GM12891 (cell line): ENCODE measurements around the gene PPP4C.

Experiments used
- PAX5 ChIP-seq: IDR thresholded peaks from 2 replicates; pipeline ENCODE4 v1.6.1; 2011; ENCODE audit warnings: low read length, moderate library complexity, mild to moderate bottlenecking; ENCODE audit not compliant: insufficient read depth, severe bottlenecking
- POLR2A ChIP-seq: IDR thresholded peaks from 2 replicates; pipeline ENCODE4 v1.6.1; 2011; ENCODE audit warnings: low read depth, low read length, control low read depth
- POLR2AphosphoS5 ChIP-seq: IDR thresholded peaks from 2 replicates; pipeline ENCODE4 v1.6.1; 2011; ENCODE audit warnings: low read depth, low read length, control low read depth
- POU2F2 ChIP-seq: IDR thresholded peaks from 2 replicates; pipeline ENCODE4 v1.6.1; 2011; ENCODE audit warnings: low read depth, mild to moderate bottlenecking, control low read depth, low read length, moderate library complexity
- SPI1 ChIP-seq: IDR thresholded peaks from 2 replicates; pipeline ENCODE4 v1.6.1; 2011; ENCODE audit warnings: low read depth, low read length, control low read depth
- TAF1 ChIP-seq: IDR thresholded peaks from 2 replicates; pipeline ENCODE4 v1.6.1; 2011; ENCODE audit warnings: low read depth, low read length, control low read depth

GRCh38 chr16:30041841-30042240 is 34.0 kb upstream of the PPP4C start:
- TF ChIP-seq POLR2A, result no peak
- no peak for TF ChIP-seq POLR2AphosphoS5
- TF ChIP-seq POU2F2, result no peak
- TF ChIP-seq PAX5, result no peak
- no peak for TF ChIP-seq TAF1
- TF ChIP-seq SPI1, result no peak
